Neural cell (in vitro differentiated cells): ENCODE measurements around the gene OR13A1. TPM values are rescaled to one million over a fixed set of nuclear protein-coding genes. Genes with fewer than 3 reads are reported as not detected.

Source experiments
- H2AFZ ChIP-seq: fragments of 200-600, 300-800 bp; sonication (generic), shearing (Covaris generic); 2 replicates; pipeline ENCODE4 v1.6.0; 2014; ENCODE audit warnings: low read depth, mild to moderate bottlenecking, antibody characterized with exemption, low read length, moderate library complexity
- H3F3A ChIP-seq: fragments of 200-600 bp; shearing (Covaris generic); 2 replicates; pipeline ENCODE4 v1.6.1; 2016; ENCODE audit warnings: mild to moderate bottlenecking, moderate library complexity, mixed read lengths, antibody characterized with exemption, low read length; ENCODE audit not compliant: insufficient read depth, poor library complexity, severe bottlenecking
- H3K27ac ChIP-seq: fragments of 200-600, 300-800 bp; sonication (generic), shearing (Covaris generic); 2 replicates; pipeline ENCODE4 v1.5.1; 2014; ENCODE audit warnings: mild to moderate bottlenecking, low read length, moderate library complexity
- H3K27me3 ChIP-seq: fragments of 300-800, 200-600 bp; sonication (generic), shearing (Covaris generic); 2 replicates; pipeline ENCODE4 v1.6.0; 2014; ENCODE audit warnings: mild to moderate bottlenecking, low read depth, low read length, moderate library complexity; ENCODE audit not compliant: insufficient read depth
- H3K36me3 ChIP-seq: fragments of 300-800, 200-600 bp; sonication (generic), shearing (Covaris generic); 2 replicates; pipeline ENCODE4 v1.5.1; 2014; ENCODE audit warnings: mild to moderate bottlenecking, antibody characterized with exemption, low read length, moderate library complexity; ENCODE audit not compliant: insufficient read depth
- H3K4me2 ChIP-seq: fragments of 300-800, 200-600 bp; sonication (generic), shearing (Covaris generic); 2 replicates; pipeline ENCODE4 v1.6.0; 2014; ENCODE audit warnings: mild to moderate bottlenecking, low read length
- H3K4me3 ChIP-seq: fragments of 300-800, 200-600 bp; sonication (generic), shearing (Covaris generic); 2 replicates; pipeline ENCODE4 v1.5.1; 2014; ENCODE audit warnings: mild to moderate bottlenecking, low read length, moderate library complexity
- H3K79me2 ChIP-seq: fragments of 200-600 bp; shearing (Covaris generic); replicated peaks from 2 replicates; pipeline ENCODE4 v1.6.0; 2014; ENCODE audit warnings: mild to moderate bottlenecking, low read length, moderate library complexity; ENCODE audit not compliant: insufficient read depth
- H3K9ac ChIP-seq: fragments of 300-800, 200-600 bp; sonication (generic), shearing (Covaris generic); 2 replicates; pipeline ENCODE4 v1.6.1; 2016; ENCODE audit warnings: mild to moderate bottlenecking, low read length, mixed read lengths
- H3K9me2 ChIP-seq: fragments of 200-600 bp; shearing (Covaris generic); 2 replicates; pipeline ENCODE4 v1.6.1; 2016; ENCODE audit warnings: mild to moderate bottlenecking, low read length, mixed read lengths; ENCODE audit not compliant: insufficient read depth
- H3K9me3 ChIP-seq: fragments of 200-600, 300-800 bp; sonication (generic), shearing (Covaris generic); 2 replicates; pipeline ENCODE4 v1.6.1; 2016; ENCODE audit warnings: mild to moderate bottlenecking, mixed run types, low read length, moderate library complexity, mixed read lengths
- H4K20me1 ChIP-seq: fragments of 200-600 bp; shearing (Covaris generic); 2 replicates; pipeline ENCODE4 v1.6.1; 2016; ENCODE audit warnings: mild to moderate bottlenecking, mixed run types; ENCODE audit not compliant: insufficient read depth
- EP300 ChIP-seq: fragments of 450-650 bp; conservative IDR thresholded peaks from 2 replicates; pipeline ENCODE4 v1.6.1; 2014; ENCODE audit warnings: antibody characterized with exemption, mild to moderate bottlenecking, moderate library complexity; ENCODE audit not compliant: poor library complexity, severe bottlenecking
- EZH2 ChIP-seq: fragments of 200-600, 300-800 bp; shearing (Covaris generic), sonication (generic); IDR thresholded peaks from 2 replicates; pipeline ENCODE4 v1.6.1; 2014; ENCODE audit warnings: antibody characterized with exemption, low read length, borderline replicate concordance, mild to moderate bottlenecking; ENCODE audit not compliant: insufficient read depth, poor library complexity, severe bottlenecking
- MXI1 ChIP-seq: fragments of 450-650 bp; conservative IDR thresholded peaks from 2 replicates; pipeline ENCODE4 v1.6.1; 2014; ENCODE audit warnings: antibody characterized with exemption, mild to moderate bottlenecking; ENCODE audit not compliant: poor library complexity, severe bottlenecking
- POLR2AphosphoS5 ChIP-seq: IDR thresholded peaks from 2 replicates; pipeline ENCODE4 v1.6.1; 2012
- RAD21 ChIP-seq: fragments of 450-650 bp; conservative IDR thresholded peaks from 2 replicates; pipeline ENCODE4 v1.6.1; 2014; ENCODE audit warnings: antibody characterized with exemption, mild to moderate bottlenecking, moderate library complexity
- SMC3 ChIP-seq: fragments of 450-650 bp; conservative IDR thresholded peaks from 2 replicates; pipeline ENCODE4 v1.6.1; 2014; ENCODE audit warnings: antibody characterized with exemption, mild to moderate bottlenecking, moderate library complexity; ENCODE audit not compliant: poor library complexity
- TAF1 ChIP-seq: IDR thresholded peaks from 2 replicates; pipeline ENCODE4 v1.6.1; 2012; ENCODE audit warnings: low read depth
- polyA plus RNA-seq: library from polyadenylated mRNA; depleted of rRNA; stranded (reverse); fragments of >200 nt; gene quantifications from 2 replicates; pipeline ENCODE4 v1.2.3, GENCODE V29; 2014
- TF ChIP-seq, protein P1 (sequence below): IDR thresholded peaks from 2 replicates; pipeline ENCODE4 v1.6.1; 2012; ENCODE audit warnings: borderline replicate concordance
- TF ChIP-seq, protein P2 (sequence below): fragments of 450-650 bp; IDR thresholded peaks from 2 replicates; pipeline ENCODE4 v1.5.1; 2014; ENCODE audit warnings: antibody characterized with exemption, mild to moderate bottlenecking, moderate library complexity; ENCODE audit not compliant: poor library complexity, severe bottlenecking

The OR13A1 gene
- polyA plus RNA-seq, 1 donor from 2014 or later: 0.11 TPM

DNA sequence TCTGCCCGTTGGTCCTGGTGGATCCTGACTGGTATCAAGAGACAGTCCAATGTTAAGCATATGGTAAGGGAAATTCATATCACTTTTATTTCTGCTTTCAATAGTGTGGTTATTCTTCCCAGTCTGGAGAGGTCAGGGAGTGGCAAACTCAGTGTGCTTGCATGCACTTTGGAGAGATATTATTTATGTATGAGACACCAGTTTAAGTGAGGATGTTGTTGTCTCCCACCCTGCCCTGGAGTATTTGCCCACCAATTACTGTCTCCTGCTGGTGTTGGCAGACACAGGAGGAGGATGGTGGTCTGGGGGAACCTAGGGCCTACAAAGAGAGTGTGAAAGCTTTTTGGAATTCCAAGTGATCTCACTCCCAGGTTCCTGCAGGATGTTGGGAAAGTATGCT lies 59.7 kb downstream of the OR13A1 start:
- Histone ChIP-seq H3K9me3 (no peaks in the 10 kb centered on the region), H3K4me3 (no peak overlapping the region), H3K9me2 (no peaks in the 10 kb centered on the region), H3K4me2 (no peak overlapping the region), H3K36me3 (no peaks in the 10 kb centered on the region), H3F3A (no peaks in the 10 kb centered on the region), H3K9ac (no peak overlapping the region), H3K27ac (no peak overlapping the region), H4K20me1 (no peaks in the 10 kb centered on the region), H3K27me3 (no peaks in the 10 kb centered on the region), H3K79me2 (no peaks in the 10 kb centered on the region), H2AFZ (no peak overlapping the region)
- TF ChIP-seq, protein P1, sequence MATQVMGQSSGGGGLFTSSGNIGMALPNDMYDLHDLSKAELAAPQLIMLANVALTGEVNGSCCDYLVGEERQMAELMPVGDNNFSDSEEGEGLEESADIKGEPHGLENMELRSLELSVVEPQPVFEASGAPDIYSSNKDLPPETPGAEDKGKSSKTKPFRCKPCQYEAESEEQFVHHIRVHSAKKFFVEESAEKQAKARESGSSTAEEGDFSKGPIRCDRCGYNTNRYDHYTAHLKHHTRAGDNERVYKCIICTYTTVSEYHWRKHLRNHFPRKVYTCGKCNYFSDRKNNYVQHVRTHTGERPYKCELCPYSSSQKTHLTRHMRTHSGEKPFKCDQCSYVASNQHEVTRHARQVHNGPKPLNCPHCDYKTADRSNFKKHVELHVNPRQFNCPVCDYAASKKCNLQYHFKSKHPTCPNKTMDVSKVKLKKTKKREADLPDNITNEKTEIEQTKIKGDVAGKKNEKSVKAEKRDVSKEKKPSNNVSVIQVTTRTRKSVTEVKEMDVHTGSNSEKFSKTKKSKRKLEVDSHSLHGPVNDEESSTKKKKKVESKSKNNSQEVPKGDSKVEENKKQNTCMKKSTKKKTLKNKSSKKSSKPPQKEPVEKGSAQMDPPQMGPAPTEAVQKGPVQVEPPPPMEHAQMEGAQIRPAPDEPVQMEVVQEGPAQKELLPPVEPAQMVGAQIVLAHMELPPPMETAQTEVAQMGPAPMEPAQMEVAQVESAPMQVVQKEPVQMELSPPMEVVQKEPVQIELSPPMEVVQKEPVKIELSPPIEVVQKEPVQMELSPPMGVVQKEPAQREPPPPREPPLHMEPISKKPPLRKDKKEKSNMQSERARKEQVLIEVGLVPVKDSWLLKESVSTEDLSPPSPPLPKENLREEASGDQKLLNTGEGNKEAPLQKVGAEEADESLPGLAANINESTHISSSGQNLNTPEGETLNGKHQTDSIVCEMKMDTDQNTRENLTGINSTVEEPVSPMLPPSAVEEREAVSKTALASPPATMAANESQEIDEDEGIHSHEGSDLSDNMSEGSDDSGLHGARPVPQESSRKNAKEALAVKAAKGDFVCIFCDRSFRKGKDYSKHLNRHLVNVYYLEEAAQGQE: no peak
- TF ChIP-seq EP300 (no peak), SMC3 (no peak), EZH2 (no peak), POLR2AphosphoS5 (no peak), TAF1 (no peak), MXI1 (no peak), RAD21 (no peak)
- TF ChIP-seq, protein P2, sequence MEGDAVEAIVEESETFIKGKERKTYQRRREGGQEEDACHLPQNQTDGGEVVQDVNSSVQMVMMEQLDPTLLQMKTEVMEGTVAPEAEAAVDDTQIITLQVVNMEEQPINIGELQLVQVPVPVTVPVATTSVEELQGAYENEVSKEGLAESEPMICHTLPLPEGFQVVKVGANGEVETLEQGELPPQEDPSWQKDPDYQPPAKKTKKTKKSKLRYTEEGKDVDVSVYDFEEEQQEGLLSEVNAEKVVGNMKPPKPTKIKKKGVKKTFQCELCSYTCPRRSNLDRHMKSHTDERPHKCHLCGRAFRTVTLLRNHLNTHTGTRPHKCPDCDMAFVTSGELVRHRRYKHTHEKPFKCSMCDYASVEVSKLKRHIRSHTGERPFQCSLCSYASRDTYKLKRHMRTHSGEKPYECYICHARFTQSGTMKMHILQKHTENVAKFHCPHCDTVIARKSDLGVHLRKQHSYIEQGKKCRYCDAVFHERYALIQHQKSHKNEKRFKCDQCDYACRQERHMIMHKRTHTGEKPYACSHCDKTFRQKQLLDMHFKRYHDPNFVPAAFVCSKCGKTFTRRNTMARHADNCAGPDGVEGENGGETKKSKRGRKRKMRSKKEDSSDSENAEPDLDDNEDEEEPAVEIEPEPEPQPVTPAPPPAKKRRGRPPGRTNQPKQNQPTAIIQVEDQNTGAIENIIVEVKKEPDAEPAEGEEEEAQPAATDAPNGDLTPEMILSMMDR: no peak

DNA sequence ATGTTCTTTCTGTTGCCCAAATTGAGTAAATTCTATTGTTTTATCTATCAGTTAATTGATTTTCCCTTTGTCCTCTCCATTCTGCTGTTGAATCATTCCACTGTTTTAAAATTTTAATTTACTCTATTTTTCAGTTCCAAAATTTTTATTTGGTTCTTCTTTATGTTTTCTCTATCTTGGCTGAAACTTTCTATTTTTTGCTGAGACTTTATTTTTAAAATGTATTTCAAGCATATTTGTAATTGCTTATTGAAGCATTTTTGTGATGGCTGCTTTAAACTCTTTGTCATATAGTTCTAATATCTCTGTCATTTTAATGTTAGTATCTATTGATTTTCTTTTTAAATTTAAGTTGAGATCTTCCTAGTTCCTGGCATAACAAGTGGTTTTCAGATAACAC lies 60.5 kb downstream of the OR13A1 start:
- H4K20me1 ChIP-seq: no peaks in the 10 kb centered on the region
- no peaks in the 10 kb centered on the region for H3K9me2 ChIP-seq
- no peak overlapping the region for H3K4me3 ChIP-seq
- no peak overlapping the region for H3K4me2 ChIP-seq
- no peaks in the 10 kb centered on the region for H3K79me2 ChIP-seq
- no peaks in the 10 kb centered on the region for H3K27me3 ChIP-seq
- TF ChIP-seq POLR2AphosphoS5 (no peak), EZH2 (no peak)
- H2AFZ ChIP-seq: no peak overlapping the region
- no peak overlapping the region for H3K9ac ChIP-seq
- H3F3A ChIP-seq: no peaks in the 10 kb centered on the region
- no peak overlapping the region for H3K27ac ChIP-seq
- H3K9me3 ChIP-seq: no peaks in the 10 kb centered on the region
- H3K36me3 ChIP-seq: no peaks in the 10 kb centered on the region
